DND-41 (cell line): ENCODE results near the gene PAK5.

Experiments used
- ATAC-seq: fragments of 200-7000 bp; cut with Tn5 transposase; 3 replicates; pipeline ENCODE4 v1.9.1; 2021; ENCODE audit warnings: low read depth; ENCODE audit not compliant: insufficient read depth
- DNase-seq: peaks from one replicate; pipeline ENCODE4 v3.0.0-alpha.2; 2020
- H2AFZ ChIP-seq: 2 replicates; pipeline ENCODE4 v1.6.0; 2012; ENCODE audit warnings: low read depth, low read length
- H3K27ac ChIP-seq: 2 replicates; pipeline ENCODE4 v1.5.1; 2012; ENCODE audit warnings: low read length, inconsistent platforms
- H3K27me3 ChIP-seq: fragments of 200-600 bp; sonication (generic); 2 replicates; pipeline ENCODE4 v1.6.0; 2012; ENCODE audit warnings: low read length, mild to moderate bottlenecking, inconsistent platforms; ENCODE audit not compliant: insufficient read depth, poor library complexity
- H3K36me3 ChIP-seq: 2 replicates; pipeline ENCODE4 v1.5.1; 2012; ENCODE audit warnings: low read length, inconsistent platforms; ENCODE audit not compliant: insufficient read depth
- H3K4me1 ChIP-seq: 2 replicates; pipeline ENCODE4 v1.5.1; 2012; ENCODE audit warnings: mild to moderate bottlenecking, low read length; ENCODE audit not compliant: insufficient read depth
- H3K4me2 ChIP-seq: 2 replicates; pipeline ENCODE4 v1.6.0; 2012; ENCODE audit warnings: mild to moderate bottlenecking, moderate library complexity, low read length, inconsistent platforms; ENCODE audit not compliant: insufficient read depth
- H3K4me3 ChIP-seq, 2 experiments: fragments of 200-600 bp in 1 of 2; shearing (Covaris generic) in 1 of 2; 2 replicates each; pipeline ENCODE4 v1.5.1; 2012 to 2016; ENCODE audit warnings: inconsistent platforms in 2 of 2, low read length in 2 of 2, mild to moderate bottlenecking in 2 of 2, low read depth in 1 of 2, moderate library complexity in 1 of 2
- H3K79me2 ChIP-seq: 2 replicates; pipeline ENCODE4 v1.6.0; 2012; ENCODE audit warnings: low read length, inconsistent platforms; ENCODE audit not compliant: insufficient read depth
- H3K9ac ChIP-seq: 2 replicates; pipeline ENCODE4 v1.6.0; 2012; ENCODE audit warnings: low read depth, mild to moderate bottlenecking, inconsistent platforms, low read length, moderate library complexity
- H3K9me3 ChIP-seq: 2 replicates; pipeline ENCODE4 v1.5.1; 2012; ENCODE audit warnings: low read length, moderate library complexity, mild to moderate bottlenecking, inconsistent platforms; ENCODE audit not compliant: insufficient read depth, severe bottlenecking
- H4K20me1 ChIP-seq: 2 replicates; pipeline ENCODE4 v1.6.0; 2012; ENCODE audit warnings: low read length; ENCODE audit not compliant: insufficient read depth
- EZH2 ChIP-seq: IDR thresholded peaks from 3 replicates; pipeline ENCODE4 v1.6.1; 2012; ENCODE audit warnings: borderline replicate concordance, low read depth, mild to moderate bottlenecking, moderate library complexity, low read length, inconsistent platforms; ENCODE audit not compliant: severe bottlenecking
- TF ChIP-seq, protein P1 (sequence below): IDR thresholded peaks from 2 replicates; pipeline ENCODE4 v1.5.1; 2012; ENCODE audit warnings: borderline replicate concordance, low read length, moderate library complexity, mild to moderate bottlenecking; ENCODE audit not compliant: poor library complexity, severe bottlenecking; ENCODE audit errors: extremely low read depth

The PAK5 gene

DNA sequence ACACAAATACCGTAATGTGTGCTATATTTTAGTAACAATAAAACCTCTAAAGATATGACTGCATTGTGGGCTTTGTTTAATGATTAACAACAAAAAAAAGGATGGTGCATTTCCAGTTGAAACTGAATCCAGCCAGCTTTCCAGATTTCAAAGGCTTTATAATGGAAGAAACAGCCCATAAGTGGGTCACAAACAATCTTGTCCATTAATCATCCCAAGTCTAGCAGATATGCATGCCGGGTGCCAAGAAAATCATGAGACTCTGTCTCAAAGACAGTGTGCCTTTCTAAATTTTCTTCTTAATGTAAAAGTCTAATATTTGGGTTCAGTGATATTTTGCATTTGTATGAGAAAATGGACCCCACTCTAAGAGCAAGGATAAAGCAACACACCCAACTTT lies 345.1 kb downstream of the PAK5 start:
- Histone ChIP-seq H3K36me3 (no peaks in the 10 kb centered on the region), H3K4me3 (no peak overlapping the region), H3K9me3 (no peaks in the 10 kb centered on the region), H3K27me3 (no peaks in the 10 kb centered on the region), H3K4me2 (no peak overlapping the region), H3K27ac (no peak overlapping the region), H3K79me2 (no peaks in the 10 kb centered on the region), H3K4me1 (no peaks in the 10 kb centered on the region), H3K9ac (no peak overlapping the region), H2AFZ (no peak overlapping the region), H4K20me1 (no peaks in the 10 kb centered on the region)
- TF ChIP-seq EZH2, result no peak
- TF ChIP-seq, protein P1, sequence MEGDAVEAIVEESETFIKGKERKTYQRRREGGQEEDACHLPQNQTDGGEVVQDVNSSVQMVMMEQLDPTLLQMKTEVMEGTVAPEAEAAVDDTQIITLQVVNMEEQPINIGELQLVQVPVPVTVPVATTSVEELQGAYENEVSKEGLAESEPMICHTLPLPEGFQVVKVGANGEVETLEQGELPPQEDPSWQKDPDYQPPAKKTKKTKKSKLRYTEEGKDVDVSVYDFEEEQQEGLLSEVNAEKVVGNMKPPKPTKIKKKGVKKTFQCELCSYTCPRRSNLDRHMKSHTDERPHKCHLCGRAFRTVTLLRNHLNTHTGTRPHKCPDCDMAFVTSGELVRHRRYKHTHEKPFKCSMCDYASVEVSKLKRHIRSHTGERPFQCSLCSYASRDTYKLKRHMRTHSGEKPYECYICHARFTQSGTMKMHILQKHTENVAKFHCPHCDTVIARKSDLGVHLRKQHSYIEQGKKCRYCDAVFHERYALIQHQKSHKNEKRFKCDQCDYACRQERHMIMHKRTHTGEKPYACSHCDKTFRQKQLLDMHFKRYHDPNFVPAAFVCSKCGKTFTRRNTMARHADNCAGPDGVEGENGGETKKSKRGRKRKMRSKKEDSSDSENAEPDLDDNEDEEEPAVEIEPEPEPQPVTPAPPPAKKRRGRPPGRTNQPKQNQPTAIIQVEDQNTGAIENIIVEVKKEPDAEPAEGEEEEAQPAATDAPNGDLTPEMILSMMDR, result no peak
- ATAC-seq (no peak), DNase-seq (no peak)

DNA sequence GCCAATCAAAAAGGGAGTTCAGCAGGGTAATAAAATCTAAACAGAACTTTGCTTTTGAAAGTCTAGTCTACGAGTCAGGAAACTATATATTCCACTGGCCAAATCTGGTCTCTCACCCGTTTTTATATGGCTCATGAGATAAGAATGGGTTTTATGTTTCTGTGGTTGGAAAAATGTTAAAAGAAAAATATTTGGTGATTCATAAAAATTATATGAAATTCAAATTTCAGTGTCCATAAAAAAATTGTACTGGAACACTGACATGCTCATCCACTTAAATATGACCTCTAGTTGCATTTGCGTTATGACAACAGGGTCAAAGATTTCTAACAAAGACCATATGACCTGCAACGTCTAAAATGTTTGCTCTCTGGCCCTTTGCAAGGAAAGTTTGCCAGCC lies 346.8 kb downstream of the PAK5 start:
- no peak overlapping the region for H2AFZ ChIP-seq
- H4K20me1 ChIP-seq, result no peaks in the 10 kb centered on the region
- H3K4me1 ChIP-seq, result no peaks in the 10 kb centered on the region
- no peaks in the 10 kb centered on the region for H3K9me3 ChIP-seq
- DNase-seq (no peak), ATAC-seq (no peak)
- no peak overlapping the region for H3K4me2 ChIP-seq
- no peak overlapping the region for H3K9ac ChIP-seq
- H3K27me3 ChIP-seq, result no peaks in the 10 kb centered on the region
- no peak overlapping the region for H3K27ac ChIP-seq
- TF ChIP-seq, protein P1, result no peak
- no peak for TF ChIP-seq EZH2
- no peaks in the 10 kb centered on the region for H3K36me3 ChIP-seq
- no peaks in the 10 kb centered on the region for H3K79me2 ChIP-seq
- H3K4me3 ChIP-seq, result no peak overlapping the region

DNA sequence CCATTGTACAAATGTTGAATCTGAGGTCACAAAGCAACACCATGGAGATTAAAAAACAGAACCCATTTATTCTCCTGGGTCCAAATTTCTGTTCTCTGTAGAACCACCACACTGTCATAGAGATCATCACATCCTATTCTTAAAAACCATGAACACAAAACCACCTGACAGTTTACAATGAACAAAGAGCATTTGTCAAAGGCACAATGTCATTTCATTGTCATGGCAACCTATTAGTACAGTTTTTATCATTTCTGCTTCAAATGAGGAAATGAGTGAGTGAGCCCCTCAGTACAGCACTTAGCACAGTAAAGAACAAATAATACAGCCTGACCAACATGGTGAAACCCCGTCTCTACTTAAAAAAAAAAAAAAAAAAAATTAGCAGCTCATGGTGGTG lies 347.6 kb downstream of the PAK5 start:
- no peaks in the 10 kb centered on the region for H3K36me3 ChIP-seq
- TF ChIP-seq, protein P1, result no peak
- no peak for TF ChIP-seq EZH2
- no peaks in the 10 kb centered on the region for H3K27me3 ChIP-seq
- H4K20me1 ChIP-seq, result no peaks in the 10 kb centered on the region
- no peaks in the 10 kb centered on the region for H3K9me3 ChIP-seq
- no peak overlapping the region for H3K4me3 ChIP-seq
- H3K4me2 ChIP-seq, result no peak overlapping the region
- DNase-seq, result no peak
- H3K27ac ChIP-seq, result no peak overlapping the region
- H3K4me1 ChIP-seq, result no peaks in the 10 kb centered on the region
- H2AFZ ChIP-seq, result no peak overlapping the region
- no peaks in the 10 kb centered on the region for H3K79me2 ChIP-seq
- H3K9ac ChIP-seq, result no peak overlapping the region
- ATAC-seq, result no peak

DNA sequence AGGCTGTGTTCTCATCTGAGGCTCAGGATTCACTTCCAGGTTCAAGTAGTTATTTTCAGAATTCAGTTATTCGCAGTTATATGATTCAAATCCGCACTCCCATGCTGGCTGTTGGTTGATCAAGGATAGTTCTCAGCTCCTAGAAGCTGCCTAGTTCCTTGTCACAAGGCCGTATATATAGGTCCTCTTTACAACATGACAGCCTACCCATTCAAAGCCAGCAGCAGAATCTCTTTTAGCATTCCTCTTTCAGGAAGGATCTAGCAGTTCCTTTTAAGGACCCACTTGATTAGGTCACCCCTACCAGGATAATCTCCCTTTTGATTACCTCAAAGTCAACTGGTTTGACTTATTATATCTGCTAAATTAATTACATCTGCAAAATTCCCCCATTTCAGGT lies 348.2 kb downstream of the PAK5 start:
- Histone ChIP-seq H3K4me2 (no peak overlapping the region), H3K79me2 (no peaks in the 10 kb centered on the region), H3K36me3 (no peaks in the 10 kb centered on the region), H3K9me3 (no peaks in the 10 kb centered on the region), H4K20me1 (no peaks in the 10 kb centered on the region), H3K27ac (no peak overlapping the region), H3K4me3 (no peak overlapping the region), H3K9ac (no peak overlapping the region), H3K4me1 (no peaks in the 10 kb centered on the region), H2AFZ (no peak overlapping the region), H3K27me3 (no peaks in the 10 kb centered on the region)
- no peak for ATAC-seq
- TF ChIP-seq, protein P1, result no peak
- no peak for TF ChIP-seq EZH2
- no peak for DNase-seq
